ENCODE measurements around the gene CELF5.
"Not testable (repeated sequence)": the region's sequence is repeated elsewhere in the genome, so short reads cannot be mapped to it uniquely, and the experiment has no call there.

The CELF5 gene

DNA sequence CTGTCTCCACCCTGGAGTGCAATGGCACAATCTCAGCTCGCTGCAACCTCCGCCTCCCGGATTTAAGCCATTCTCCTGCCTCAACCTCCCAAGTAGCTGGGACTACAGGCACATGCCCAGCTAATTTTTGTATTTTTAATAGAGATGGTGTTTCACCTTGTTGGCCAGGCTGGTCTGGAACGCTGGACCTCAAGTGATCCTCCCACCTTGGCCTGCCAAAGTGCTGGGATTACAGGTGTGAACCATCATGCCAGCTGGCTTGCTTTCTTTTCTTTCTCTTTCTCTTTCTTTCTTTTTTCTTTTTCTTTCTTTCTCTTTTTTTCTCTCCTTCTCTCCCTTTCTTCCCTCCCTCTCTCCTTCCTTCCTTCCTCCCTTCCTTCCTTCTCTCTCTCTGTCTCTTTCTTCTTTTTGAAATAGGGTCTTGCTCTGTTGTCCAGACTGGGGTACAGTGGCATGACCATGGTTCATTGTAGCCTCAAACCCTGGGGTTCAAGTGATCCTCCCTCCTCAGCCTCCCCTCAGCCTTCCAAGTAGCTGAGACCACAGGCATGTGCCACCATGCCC lies 108.6 kb downstream of the CELF5 start:
- H3K79me1 ChIP-seq (ENCODE audit: low read depth, low read length), result no peaks in the 10 kb centered on the region
- no peak overlapping the region for H2BK120ac ChIP-seq (ENCODE audit: low read depth, low read length)
- H3K9ac ChIP-seq (ENCODE audit: low read depth, low read length, poor library complexity), result no peak overlapping the region
- no peak overlapping the region for H3K14ac ChIP-seq (ENCODE audit: low read length)
- no peak overlapping the region for H2BK15ac ChIP-seq (ENCODE audit: low read length)
- H2AFZ ChIP-seq (ENCODE audit: low read length), result no peak overlapping the region
- H3K18ac ChIP-seq (ENCODE audit: low read length), result no peak overlapping the region
- no peaks in the 10 kb centered on the region for H3K9me3 ChIP-seq (replicated peaks in 1 of 2; ENCODE audit: control insufficient read depth in 2 of 2, insufficient read depth in 1 of 2, low read depth in 1 of 2, low read length in 2 of 2)
- no peak overlapping the region for H2AK5ac ChIP-seq (ENCODE audit: low read depth, low read length)
- no peaks in the 10 kb centered on the region for H3K4me1 ChIP-seq (ENCODE audit: control insufficient read depth in 2 of 2, insufficient read depth in 1 of 2, low read depth in 1 of 2, low read length in 2 of 2)
- DNase-seq (ENCODE audit: low spot score), result no peak
- no peak overlapping the region for H3K27ac ChIP-seq (replicated peaks; ENCODE audit: low read length)
- no peak overlapping the region for H2BK5ac ChIP-seq (ENCODE audit: low read length)
- H4K8ac ChIP-seq (ENCODE audit: low read depth, low read length), result no peak overlapping the region
- H3K23ac ChIP-seq (ENCODE audit: low read depth, low read length, poor library complexity), result no peak overlapping the region
- no peak overlapping the region for H4K91ac ChIP-seq (ENCODE audit: low read depth, low read length, poor library complexity)
- H2BK12ac ChIP-seq (ENCODE audit: low read length), result no peak overlapping the region
- no peaks in the 10 kb centered on the region for H3K36me3 ChIP-seq (replicated peaks in 1 of 2; ENCODE audit: control insufficient read depth in 2 of 2, insufficient read depth in 2 of 2, low read length in 2 of 2)
- H3K27me3 ChIP-seq (ENCODE audit: control insufficient read depth in 3 of 3, insufficient read depth in 3 of 3, low read depth in 1 of 3, low read length in 3 of 3), result peaks cover 0 to 49% (median 0%) of the 10 kb centered on the region in 3 experiments
- H3K4ac ChIP-seq (ENCODE audit: low read length), result no peak overlapping the region
- no CpG with 5 or more reads among the region's 4 CpGs for WGBS, 2 donors (ENCODE audit: extremely low coverage in 2 of 2, insufficient read length in 2 of 2, insufficient replicate concordance in 1 of 2)
- no peak overlapping the region for H3K4me3 ChIP-seq (ENCODE audit: low read length in 2 of 2)
- no peak overlapping the region for H3K4me2 ChIP-seq (ENCODE audit: insufficient read depth, low read length, poor library complexity, severe bottlenecking)

DNA sequence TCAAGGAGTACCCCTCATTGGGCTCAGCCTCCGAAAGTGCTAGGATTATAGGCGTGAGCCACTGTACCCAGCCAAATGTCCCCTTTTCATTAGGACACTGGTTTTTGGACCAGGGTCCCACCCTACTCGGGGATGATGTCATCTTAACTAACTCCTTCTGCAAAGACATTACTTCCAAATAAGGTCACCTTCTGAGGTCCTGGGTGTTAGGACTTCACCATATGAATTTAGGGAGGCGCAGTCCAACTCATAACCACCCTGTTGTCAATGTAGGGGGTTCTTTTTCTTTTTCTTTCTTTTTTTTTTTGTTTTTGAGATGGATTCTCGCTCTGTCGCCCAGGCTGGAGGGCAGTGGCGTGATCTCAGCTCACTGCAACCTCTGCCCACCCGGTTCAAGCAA lies 109.2 kb downstream of the CELF5 start:
- no peak overlapping the region for H4K8ac ChIP-seq (ENCODE audit: low read depth, low read length)
- no peak for DNase-seq (ENCODE audit: low spot score)
- H3K23ac ChIP-seq (ENCODE audit: low read depth, low read length, poor library complexity), result no peak overlapping the region
- H3K36me3 ChIP-seq (replicated peaks in 1 of 2; ENCODE audit: control insufficient read depth in 2 of 2, insufficient read depth in 2 of 2, low read length in 2 of 2), result no peaks in the 10 kb centered on the region
- no peak overlapping the region for H4K91ac ChIP-seq (ENCODE audit: low read depth, low read length, poor library complexity)
- H2BK15ac ChIP-seq (ENCODE audit: low read length), result no peak overlapping the region
- H3K4me1 ChIP-seq (ENCODE audit: control insufficient read depth in 2 of 2, insufficient read depth in 1 of 2, low read depth in 1 of 2, low read length in 2 of 2), result no peaks in the 10 kb centered on the region
- no peak overlapping the region for H3K14ac ChIP-seq (ENCODE audit: low read length)
- H2BK12ac ChIP-seq (ENCODE audit: low read length), result no peak overlapping the region
- peaks cover 0 to 43% (median 0%) of the 10 kb centered on the region in 3 experiments for H3K27me3 ChIP-seq (ENCODE audit: control insufficient read depth in 3 of 3, insufficient read depth in 3 of 3, low read depth in 1 of 3, low read length in 3 of 3)
- H3K9ac ChIP-seq (ENCODE audit: low read depth, low read length, poor library complexity), result no peak overlapping the region
- no CpG with 5 or more reads among the region's 8 CpGs for WGBS, 2 donors (ENCODE audit: extremely low coverage in 2 of 2, insufficient read length in 2 of 2, insufficient replicate concordance in 1 of 2)
- no peak overlapping the region for H2AK5ac ChIP-seq (ENCODE audit: low read depth, low read length)
- no peaks in the 10 kb centered on the region for H3K79me1 ChIP-seq (ENCODE audit: low read depth, low read length)
- H3K27ac ChIP-seq (replicated peaks; ENCODE audit: low read length), result no peak overlapping the region
- H3K4me3 ChIP-seq (ENCODE audit: low read length in 2 of 2), result no peak overlapping the region
- H3K4ac ChIP-seq (ENCODE audit: low read length), result no peak overlapping the region
- no peaks in the 10 kb centered on the region for H3K9me3 ChIP-seq (replicated peaks in 1 of 2; ENCODE audit: control insufficient read depth in 2 of 2, insufficient read depth in 1 of 2, low read depth in 1 of 2, low read length in 2 of 2)
- no peak overlapping the region for H2BK5ac ChIP-seq (ENCODE audit: low read length)
- no peak overlapping the region for H3K4me2 ChIP-seq (ENCODE audit: insufficient read depth, low read length, poor library complexity, severe bottlenecking)
- no peak overlapping the region for H2AFZ ChIP-seq (ENCODE audit: low read length)
- H2BK120ac ChIP-seq (ENCODE audit: low read depth, low read length), result no peak overlapping the region
- no peak overlapping the region for H3K18ac ChIP-seq (ENCODE audit: low read length)

DNA sequence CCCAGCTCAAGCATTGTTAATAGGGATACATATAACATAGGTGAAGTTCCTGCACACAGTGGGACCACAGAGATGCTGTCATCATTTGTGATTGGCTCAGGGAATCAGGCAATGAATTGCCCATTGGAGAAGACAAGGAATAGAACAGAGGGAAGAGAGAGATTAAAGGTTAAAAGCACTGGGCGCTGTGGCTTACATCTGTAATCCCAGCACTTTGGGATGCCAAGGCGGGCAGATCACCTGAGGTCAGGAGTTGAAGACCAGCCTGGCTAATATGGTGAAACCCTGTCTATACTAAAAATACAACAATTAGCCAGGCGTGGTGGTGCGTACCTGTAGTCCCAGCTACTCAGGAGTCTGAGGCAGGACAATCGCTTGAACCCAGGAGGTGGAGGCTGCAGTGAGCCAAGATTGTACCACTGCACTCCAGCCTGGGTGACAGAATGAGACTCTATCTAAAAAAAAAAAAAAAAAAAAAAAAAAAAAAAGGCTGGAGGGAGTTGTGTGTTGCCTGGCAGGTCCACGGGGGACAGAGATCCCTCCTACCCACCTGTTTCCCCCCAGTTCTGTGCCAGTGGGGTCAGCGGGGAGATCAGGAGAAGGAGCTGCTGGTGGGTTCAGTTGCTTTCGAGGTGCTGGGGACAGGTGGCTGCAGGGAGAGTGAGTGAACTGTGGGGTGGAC lies 110.4 kb downstream of the CELF5 start:
- H3K4me2 ChIP-seq (ENCODE audit: insufficient read depth, low read length, poor library complexity, severe bottlenecking), result not testable (repeated sequence)

DNA sequence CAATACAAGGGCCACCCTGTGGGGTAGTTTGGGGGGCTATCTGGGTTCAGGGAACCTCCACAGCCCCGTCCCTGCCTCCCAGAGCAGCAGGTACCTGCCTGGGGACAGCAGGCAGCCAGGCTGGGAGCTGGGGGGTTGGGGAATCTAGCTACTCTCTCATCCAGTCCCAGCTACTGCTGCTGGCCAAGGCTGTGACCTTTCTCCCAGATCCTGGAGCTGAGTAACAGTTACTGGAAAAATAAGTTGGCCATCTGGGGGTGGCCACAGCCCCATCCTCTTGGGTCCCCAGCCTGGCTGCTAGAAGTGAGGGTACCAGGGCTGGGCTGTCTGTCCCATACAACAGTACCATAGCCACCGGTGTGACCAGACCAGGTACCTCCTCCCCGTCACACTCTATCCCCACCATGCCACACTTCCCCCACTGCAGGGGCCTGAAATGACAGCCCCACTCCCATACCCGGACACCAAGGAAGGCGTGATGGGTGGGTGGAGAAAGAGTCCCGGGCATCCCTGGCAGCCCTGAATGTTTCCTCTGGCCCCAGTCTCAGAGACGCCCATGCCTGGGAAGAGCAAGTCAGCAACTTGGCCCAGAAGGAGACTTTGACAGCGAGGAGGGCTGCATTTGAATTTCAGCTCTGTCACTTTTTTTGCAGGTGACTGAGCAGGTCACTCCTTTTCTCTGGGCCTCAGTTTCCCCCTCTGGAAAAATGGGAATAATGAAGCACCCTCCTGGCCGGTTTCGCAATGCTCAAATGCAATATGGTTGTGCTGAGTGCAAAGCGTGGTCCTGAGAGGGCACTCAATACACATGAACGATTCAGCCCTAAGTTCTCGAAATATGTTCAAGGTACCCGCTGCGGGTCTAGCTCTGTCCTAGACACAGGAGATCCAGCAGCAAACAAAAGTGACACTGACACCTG lies 111.2 kb downstream of the CELF5 start:
- H3K27me3 ChIP-seq (ENCODE audit: control insufficient read depth in 3 of 3, insufficient read depth in 3 of 3, low read depth in 1 of 3, low read length in 3 of 3), result peaks cover 0 to 34% (median 0%) of the 10 kb centered on the region in 3 experiments
- no peak overlapping the region for H3K27ac ChIP-seq (replicated peaks; ENCODE audit: low read length)
- H3K9me3 ChIP-seq (replicated peaks in 1 of 2; ENCODE audit: control insufficient read depth in 2 of 2, insufficient read depth in 1 of 2, low read depth in 1 of 2, low read length in 2 of 2), result no peaks in the 10 kb centered on the region
- no peak overlapping the region for H3K4ac ChIP-seq (ENCODE audit: low read length)
- H2BK5ac ChIP-seq (ENCODE audit: low read length), result no peak overlapping the region
- H3K9ac ChIP-seq (ENCODE audit: low read depth, low read length, poor library complexity), result no peak overlapping the region
- DNase-seq (ENCODE audit: low spot score), result no peak
- WGBS, 2 donors (ENCODE audit: extremely low coverage in 2 of 2, insufficient read length in 2 of 2, insufficient replicate concordance in 1 of 2), result no CpG with 5 or more reads among the region's 15 CpGs
- no peak overlapping the region for H2BK120ac ChIP-seq (ENCODE audit: low read depth, low read length)
- peak overlapping the region; percentile 27 for H2BK15ac ChIP-seq (ENCODE audit: low read length)
- H2AFZ ChIP-seq (ENCODE audit: low read length), result no peak overlapping the region
- H4K8ac ChIP-seq (ENCODE audit: low read depth, low read length), result no peak overlapping the region
- no peak overlapping the region for H3K23ac ChIP-seq (ENCODE audit: low read depth, low read length, poor library complexity)
- H2BK12ac ChIP-seq (ENCODE audit: low read length), result no peak overlapping the region
- H3K18ac ChIP-seq (ENCODE audit: low read length), result no peak overlapping the region
- no peaks in the 10 kb centered on the region for H3K4me1 ChIP-seq (ENCODE audit: control insufficient read depth in 2 of 2, insufficient read depth in 1 of 2, low read depth in 1 of 2, low read length in 2 of 2)
- no peaks in the 10 kb centered on the region for H3K36me3 ChIP-seq (replicated peaks in 1 of 2; ENCODE audit: control insufficient read depth in 2 of 2, insufficient read depth in 2 of 2, low read length in 2 of 2)
- H2AK5ac ChIP-seq (ENCODE audit: low read depth, low read length), result no peak overlapping the region
- no peak overlapping the region for H3K4me3 ChIP-seq (ENCODE audit: low read length in 2 of 2)
- no peak overlapping the region for H3K14ac ChIP-seq (ENCODE audit: low read length)
- H4K91ac ChIP-seq (ENCODE audit: low read depth, low read length, poor library complexity), result no peak overlapping the region
- H3K79me1 ChIP-seq (ENCODE audit: low read depth, low read length), result no peaks in the 10 kb centered on the region
- no peak overlapping the region for H3K4me2 ChIP-seq (ENCODE audit: insufficient read depth, low read length, poor library complexity, severe bottlenecking)

More for the DNA sequence above, 110.4 kb downstream of the CELF5 start:
- peaks cover 0 to 40% (median 0%) of the 10 kb centered on the region in 3 experiments for H3K27me3 ChIP-seq (ENCODE audit: control insufficient read depth in 3 of 3, insufficient read depth in 3 of 3, low read depth in 1 of 3, low read length in 3 of 3)
- not testable (repeated sequence) for H3K4ac ChIP-seq (ENCODE audit: low read length); H2AFZ ChIP-seq (ENCODE audit: low read length); DNase-seq (ENCODE audit: low spot score); H2BK15ac ChIP-seq (ENCODE audit: low read length); H3K79me1 ChIP-seq (ENCODE audit: low read depth, low read length); H3K36me3 ChIP-seq (replicated peaks in 1 of 2; ENCODE audit: control insufficient read depth in 2 of 2, insufficient read depth in 2 of 2, low read length in 2 of 2); H3K14ac ChIP-seq (ENCODE audit: low read length); H2AK5ac ChIP-seq (ENCODE audit: low read depth, low read length); H3K23ac ChIP-seq (ENCODE audit: low read depth, low read length, poor library complexity); H3K27ac ChIP-seq (replicated peaks; ENCODE audit: low read length); H3K4me3 ChIP-seq (ENCODE audit: low read length in 2 of 2); H2BK120ac ChIP-seq (ENCODE audit: low read depth, low read length); H3K9me3 ChIP-seq (replicated peaks in 1 of 2; ENCODE audit: control insufficient read depth in 2 of 2, insufficient read depth in 1 of 2, low read depth in 1 of 2, low read length in 2 of 2); H2BK12ac ChIP-seq (ENCODE audit: low read length); H3K18ac ChIP-seq (ENCODE audit: low read length); H3K4me1 ChIP-seq (ENCODE audit: control insufficient read depth in 2 of 2, insufficient read depth in 1 of 2, low read depth in 1 of 2, low read length in 2 of 2); H4K91ac ChIP-seq (ENCODE audit: low read depth, low read length, poor library complexity); H3K9ac ChIP-seq (ENCODE audit: low read depth, low read length, poor library complexity); H2BK5ac ChIP-seq (ENCODE audit: low read length); H4K8ac ChIP-seq (ENCODE audit: low read depth, low read length)
- no CpG with 5 or more reads among the region's 8 CpGs for WGBS, 2 donors (ENCODE audit: extremely low coverage in 2 of 2, insufficient read length in 2 of 2, insufficient replicate concordance in 1 of 2)
